Naive thymus-derived CD4-positive, alpha-beta T cell (primary cell): ENCODE results near the gene RBMS3. TPM values are rescaled to one million over a fixed set of nuclear protein-coding genes. Genes with fewer than 3 reads are reported as not detected.

Source experiments
- ATAC-seq: fragments of 150-1000 bp; cut with Tn5 transposase; 2 replicates; pipeline ENCODE4 v1.10.0; 2021; ENCODE audit warnings: mild to moderate bottlenecking, moderate library complexity
- CTCF ChIA-PET: fragments of 350-600 bp; sonication (Branson Sonifier 250); formaldehyde crosslinking; loops from one replicate; lab custom pipeline; 2021; ENCODE audit warnings: antibody characterized with exemption; lab: Charles Lee
- POLR2A ChIA-PET: fragments of 350-600 bp; sonication (Branson Sonifier 250); formaldehyde crosslinking; loops from one replicate; lab custom pipeline; 2021; ENCODE audit warnings: antibody characterized with exemption, inconsistent platforms; lab: Charles Lee
- DNase-seq, 9 donors: peaks; one replicate each; pipeline versions ENCODE4 v3.0.0 to v3.0.0-alpha.2; 2020 to 2022; ENCODE audit warnings: mixed read lengths in 1 of 9
- H3K27ac ChIP-seq: one replicate; pipeline ENCODE4 v1.7.0; 2013; ENCODE audit warnings: mild to moderate bottlenecking, low read depth, low read length, moderate library complexity
- H3K27me3 ChIP-seq, 2 donors: one replicate each; pipeline ENCODE4 v1.7.0; 2013; ENCODE audit warnings: low read length in 2 of 2, mild to moderate bottlenecking in 2 of 2, moderate library complexity in 2 of 2; ENCODE audit not compliant: control insufficient read depth in 2 of 2, insufficient read depth in 2 of 2
- H3K36me3 ChIP-seq, 3 experiments: 1 replicate in 2 of 3; 2 replicates in 1 of 3; pipeline ENCODE4 v1.7.0; 2013; ENCODE audit warnings: low read length in 3 of 3, mild to moderate bottlenecking in 3 of 3, moderate library complexity in 1 of 3; ENCODE audit not compliant: insufficient read depth in 3 of 3, control insufficient read depth in 2 of 3
- H3K4me1 ChIP-seq, 2 donors: one replicate each; pipeline ENCODE4 v1.7.0; 2013; ENCODE audit warnings: low read length in 2 of 2, mild to moderate bottlenecking in 2 of 2, moderate library complexity in 1 of 2; ENCODE audit not compliant: control insufficient read depth in 2 of 2, insufficient read depth in 2 of 2
- H3K4me3 ChIP-seq: 2 replicates; pipeline ENCODE4 v1.7.0; 2013; ENCODE audit warnings: mild to moderate bottlenecking, low read length
- H3K9me3 ChIP-seq, 3 experiments: 1 replicate in 2 of 3; 2 replicates in 1 of 3; pipeline ENCODE4 v1.7.0; 2013; ENCODE audit warnings: low read length in 3 of 3; ENCODE audit not compliant: control insufficient read depth in 2 of 3
- H3K27ac Mint-ChIP-seq, 9 donors: one replicate each; pipeline ENCODE4 v1.8.0; 2020 to 2022; ENCODE audit warnings: mixed read lengths in 9 of 9, mild to moderate bottlenecking in 8 of 9, moderate library complexity in 5 of 9, inconsistent platforms in 2 of 9
- H3K27me3 Mint-ChIP-seq, 5 donors: one replicate each; pipeline ENCODE4 v1.8.0; 2021 to 2022; ENCODE audit warnings: mixed read lengths in 5 of 5, mild to moderate bottlenecking in 1 of 5
- H3K36me3 Mint-ChIP-seq, 5 donors: one replicate each; pipeline ENCODE4 v1.8.0; 2020 to 2022; ENCODE audit warnings: mixed read lengths in 5 of 5, mild to moderate bottlenecking in 3 of 5, inconsistent platforms in 1 of 5
- H3K4me1 Mint-ChIP-seq, 7 donors: one replicate each; pipeline ENCODE4 v1.8.0; 2020 to 2022; ENCODE audit warnings: mixed read lengths in 7 of 7, mild to moderate bottlenecking in 3 of 7, inconsistent platforms in 1 of 7
- H3K4me3 Mint-ChIP-seq, 10 donors: one replicate each; pipeline ENCODE4 v1.8.0; 2020 to 2022; ENCODE audit warnings: mild to moderate bottlenecking in 10 of 10, mixed read lengths in 10 of 10, moderate library complexity in 6 of 10, inconsistent platforms in 2 of 10
- H3K9me3 Mint-ChIP-seq, 11 donors: one replicate each; pipeline ENCODE4 v1.8.0; 2020 to 2022; ENCODE audit warnings: mixed read lengths in 11 of 11, mild to moderate bottlenecking in 4 of 11, inconsistent platforms in 1 of 11, moderate library complexity in 1 of 11
- intact Hi-C, 2 donors: fragments of 100-400 bp; cut with micrococcal nuclease; formaldehyde crosslinking; loops; one replicate each; pipeline ENCODE4 v1.15.1; 2023
- polyA plus RNA-seq, 2 donors: library from polyadenylated mRNA; unstranded; fragments of 300-500 nt; fragmentation: Illumina TruSeq; gene quantifications; one replicate each; pipeline ENCODE4 v1.2.3, GENCODE V29; 2021
- total RNA-seq, 6 experiments: library from RNA in 5 of 6; stranded (reverse) in 5 of 6; gene quantifications; 1 replicate in 5 of 6; 2 replicates in 1 of 6; pipeline ENCODE4 v1.2.3 and lab custom pipeline; 2021 to 2026

RBMS3 gene
- total and polyA plus RNA-seq, 7 experiments from 2014 or later = 0.15 to 4.9 (median 0.49) TPM

DNA sequence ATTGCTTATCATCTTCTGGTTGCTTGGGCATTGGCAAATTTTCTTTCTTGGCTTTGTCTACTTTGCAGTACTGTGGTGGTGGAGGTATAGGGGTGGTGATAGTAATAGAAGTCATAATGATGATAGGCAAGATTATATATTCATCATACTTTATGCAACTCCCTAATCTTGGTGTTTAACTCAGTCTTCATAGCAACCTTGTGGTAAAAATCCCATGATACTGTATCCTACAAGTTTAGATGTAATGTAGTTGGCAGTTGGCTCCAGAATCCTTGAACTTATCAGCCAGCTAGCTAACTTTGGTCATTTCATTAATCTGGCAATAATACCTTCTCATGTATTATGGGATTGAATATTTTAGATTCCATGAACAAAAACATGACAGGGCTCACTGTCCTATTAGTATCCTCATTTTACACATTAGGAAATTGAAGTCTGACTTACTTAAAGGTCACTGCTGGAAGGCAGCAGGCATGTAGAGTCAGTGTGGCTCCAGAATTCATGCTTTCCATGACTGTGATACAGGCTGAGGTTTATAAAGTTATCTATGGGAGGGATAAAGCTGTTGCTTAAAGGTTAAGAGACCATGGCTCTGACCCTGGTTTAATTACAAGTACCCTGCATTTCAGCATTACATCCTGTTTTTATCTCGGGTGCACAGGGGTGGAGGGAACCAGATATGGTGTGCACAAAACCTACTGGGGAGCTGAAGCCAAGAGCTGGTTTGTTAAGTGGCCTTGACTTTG is 33.3 kb downstream of the RBMS3 start:
- ChIA-PET CTCF (no interaction called here), POLR2A (no interaction called here)
- no peaks in the 10 kb centered on the region for H3K36me3 ChIP-seq
- no peaks in the 10 kb centered on the region for H3K27me3 ChIP-seq
- Mint-ChIP-seq H3K4me1 (no peaks in the 10 kb centered on the region), H3K27me3 (peaks cover 0 to 9% (median 0%) of the 10 kb centered on the region in 5 donors), H3K36me3 (no peaks in the 10 kb centered on the region), H3K9me3 (peaks cover 0 to 6% (median 0%) of the 10 kb centered on the region in 11 donors), H3K27ac (no peak overlapping the region), H3K4me3 (no peak overlapping the region)
- intact Hi-C loops = no loop called here
- no peak overlapping the region for H3K27ac ChIP-seq
- H3K4me1 ChIP-seq = no peaks in the 10 kb centered on the region
- no peaks in the 10 kb centered on the region for H3K9me3 ChIP-seq
- no peak for ATAC-seq
- no peak overlapping the region for H3K4me3 ChIP-seq
- no peak for DNase-seq

GRCh38 chr3:29314727-29315088 is 33.8 kb downstream of the RBMS3 start:
- CTCF ChIA-PET = no interaction called here
- Mint-ChIP-seq H3K9me3 (peaks cover 0 to 5% (median 0%) of the 10 kb centered on the region in 11 donors), H3K27me3 (peaks cover 0 to 9% (median 0%) of the 10 kb centered on the region in 5 donors), H3K4me1 (no peaks in the 10 kb centered on the region), H3K27ac (no peak overlapping the region), H3K36me3 (no peaks in the 10 kb centered on the region), H3K4me3 (no peak overlapping the region)
- H3K9me3 ChIP-seq = no peaks in the 10 kb centered on the region
- H3K4me3 ChIP-seq = no peak overlapping the region
- no peak overlapping the region for H3K27ac ChIP-seq
- POLR2A ChIA-PET = no interaction called here
- no peaks in the 10 kb centered on the region for H3K4me1 ChIP-seq
- DNase-seq (no peak), ATAC-seq (no peak)
- no peaks in the 10 kb centered on the region for H3K27me3 ChIP-seq
- no peaks in the 10 kb centered on the region for H3K36me3 ChIP-seq
- intact Hi-C loops = no loop called here

- H3K9me3 Mint-ChIP-seq = peaks cover 0 to 5% (median 0%) of the 10 kb centered on the region in 11 donors
- Histone ChIP-seq H3K4me1 (no peaks in the 10 kb centered on the region), H3K9me3 (no peaks in the 10 kb centered on the region), H3K36me3 (no peaks in the 10 kb centered on the region), H3K27ac (no peak overlapping the region), H3K4me3 (no peak overlapping the region), H3K27me3 (no peaks in the 10 kb centered on the region)
- H3K27ac Mint-ChIP-seq = no peak overlapping the region
- H3K4me3 Mint-ChIP-seq = no peak overlapping the region
- peaks cover 0 to 9% (median 0%) of the 10 kb centered on the region in 5 donors for H3K27me3 Mint-ChIP-seq
- H3K36me3 Mint-ChIP-seq = no peaks in the 10 kb centered on the region
- no peaks in the 10 kb centered on the region for H3K4me1 Mint-ChIP-seq
- POLR2A ChIA-PET = no interaction called here
- DNase-seq (no peak), ATAC-seq (no peak)
- CTCF ChIA-PET = no interaction called here
- intact Hi-C loops = no loop called here
Observed at GRCh38 chr3:29317659-29318173, 36.8 kb downstream of the RBMS3 start.

DNA sequence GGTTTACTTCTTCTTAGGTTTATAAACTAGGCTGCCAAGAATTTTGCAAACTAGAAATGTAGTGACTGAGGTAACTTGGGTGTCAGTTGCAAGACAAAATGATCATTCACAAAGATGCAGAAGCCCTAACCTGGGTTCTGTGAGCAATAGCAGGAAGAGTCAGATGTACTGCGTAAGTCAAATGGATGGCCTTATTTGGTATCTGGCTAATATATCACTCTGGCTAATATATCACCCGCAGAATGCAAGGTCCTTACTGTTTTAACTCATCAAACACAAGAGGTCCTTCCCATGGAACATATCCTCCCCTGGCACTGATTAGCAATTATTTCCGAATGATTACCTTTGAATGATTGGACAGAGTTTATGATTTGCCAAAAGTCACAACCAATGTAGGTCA is 37.4 kb downstream of the RBMS3 start:
- no peaks in the 10 kb centered on the region for H3K4me1 Mint-ChIP-seq
- no peaks in the 10 kb centered on the region for H3K9me3 ChIP-seq
- H3K4me1 ChIP-seq = no peaks in the 10 kb centered on the region
- no peak overlapping the region for H3K4me3 Mint-ChIP-seq
- H3K27ac Mint-ChIP-seq = no peak overlapping the region
- H3K9me3 Mint-ChIP-seq = peaks cover 0 to 5% (median 0%) of the 10 kb centered on the region in 11 donors
- peaks cover 0 to 9% (median 0%) of the 10 kb centered on the region in 5 donors for H3K27me3 Mint-ChIP-seq
- CTCF ChIA-PET = no interaction called here
- no peak overlapping the region for H3K4me3 ChIP-seq
- POLR2A ChIA-PET = no interaction called here
- no peak for DNase-seq
- ATAC-seq = no peak
- no peaks in the 10 kb centered on the region for H3K36me3 Mint-ChIP-seq
- H3K27ac ChIP-seq = no peak overlapping the region
- intact Hi-C loops = no loop called here
- H3K27me3 ChIP-seq = no peaks in the 10 kb centered on the region
- H3K36me3 ChIP-seq = no peaks in the 10 kb centered on the region

DNA sequence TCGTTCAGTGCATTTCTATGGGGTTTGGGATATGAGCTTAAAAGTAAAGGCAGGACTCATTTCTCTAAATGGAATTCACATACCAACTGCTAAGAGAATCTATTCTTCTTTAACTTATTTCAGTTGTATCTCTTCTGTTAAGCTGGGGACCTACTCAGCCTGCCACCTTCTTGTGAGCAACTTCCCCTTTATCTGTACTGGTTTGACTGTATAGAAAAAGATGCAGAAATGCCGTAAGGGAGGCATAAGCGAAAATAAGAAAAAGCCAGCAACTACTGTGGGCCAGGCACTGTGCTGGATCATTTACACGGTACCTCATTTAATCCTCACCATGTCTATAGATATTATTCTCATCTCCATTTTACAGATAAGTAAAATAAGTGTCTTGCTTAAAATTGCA is 38.4 kb downstream of the RBMS3 start:
- Histone ChIP-seq H3K27ac (no peak overlapping the region), H3K27me3 (no peaks in the 10 kb centered on the region), H3K4me3 (no peak overlapping the region), H3K36me3 (no peaks in the 10 kb centered on the region), H3K9me3 (no peaks in the 10 kb centered on the region), H3K4me1 (no peaks in the 10 kb centered on the region)
- no peak overlapping the region for H3K4me3 Mint-ChIP-seq
- DNase-seq (no peak), ATAC-seq (no peak)
- intact Hi-C loops = no loop called here
- peaks cover 0 to 3% (median 0%) of the 10 kb centered on the region in 7 donors for H3K4me1 Mint-ChIP-seq
- H3K27ac Mint-ChIP-seq = no peak overlapping the region
- H3K9me3 Mint-ChIP-seq = no peaks in the 10 kb centered on the region
- peaks cover 0 to 9% (median 0%) of the 10 kb centered on the region in 5 donors for H3K27me3 Mint-ChIP-seq
- ChIA-PET CTCF (no interaction called here), POLR2A (no interaction called here)
- H3K36me3 Mint-ChIP-seq = no peaks in the 10 kb centered on the region

GRCh38 chr3:29319798-29320197 is 38.9 kb downstream of the RBMS3 start:
- Histone ChIP-seq H3K36me3 (no peaks in the 10 kb centered on the region), H3K27ac (no peak overlapping the region), H3K27me3 (no peaks in the 10 kb centered on the region), H3K4me3 (no peak overlapping the region), H3K9me3 (no peaks in the 10 kb centered on the region), H3K4me1 (no peaks in the 10 kb centered on the region)
- DNase-seq (no peak), ATAC-seq (no peak)
- intact Hi-C loops = no loop called here
- H3K4me1 Mint-ChIP-seq = peaks cover 0 to 7% (median 0%) of the 10 kb centered on the region in 7 donors
- POLR2A ChIA-PET = no interaction called here
- no peak overlapping the region for H3K4me3 Mint-ChIP-seq
- no peak overlapping the region for H3K27ac Mint-ChIP-seq
- peaks cover 0 to 9% (median 0%) of the 10 kb centered on the region in 5 donors for H3K27me3 Mint-ChIP-seq
- CTCF ChIA-PET = no interaction called here
- H3K9me3 Mint-ChIP-seq = no peaks in the 10 kb centered on the region
- H3K36me3 Mint-ChIP-seq = no peaks in the 10 kb centered on the region

- Histone ChIP-seq H3K27ac (no peak overlapping the region), H3K27me3 (no peaks in the 10 kb centered on the region), H3K4me1 (no peaks in the 10 kb centered on the region), H3K4me3 (no peak overlapping the region), H3K36me3 (no peaks in the 10 kb centered on the region), H3K9me3 (no peaks in the 10 kb centered on the region)
- H3K36me3 Mint-ChIP-seq = no peaks in the 10 kb centered on the region
- H3K9me3 Mint-ChIP-seq = no peaks in the 10 kb centered on the region
- H3K4me3 Mint-ChIP-seq = no peak overlapping the region
- DNase-seq (no peak), ATAC-seq (no peak)
- CTCF ChIA-PET = no interaction called here
- peaks cover 0 to 7% (median 0%) of the 10 kb centered on the region in 7 donors for H3K4me1 Mint-ChIP-seq
- intact Hi-C loops = no loop called here
- H3K27ac Mint-ChIP-seq = no peak overlapping the region
- H3K27me3 Mint-ChIP-seq = peaks cover 0 to 2% (median 0%) of the 10 kb centered on the region in 5 donors
- POLR2A ChIA-PET = no interaction called here
Observed at GRCh38 chr3:29322586-29322985, 41.7 kb downstream of the RBMS3 start.
